ENCODE results near the gene TPRX2.
"Not testable (repeated sequence)": the region's sequence is repeated elsewhere in the genome, so short reads cannot be mapped to it uniquely, and the experiment has no call there.

The TPRX2 gene

DNA sequence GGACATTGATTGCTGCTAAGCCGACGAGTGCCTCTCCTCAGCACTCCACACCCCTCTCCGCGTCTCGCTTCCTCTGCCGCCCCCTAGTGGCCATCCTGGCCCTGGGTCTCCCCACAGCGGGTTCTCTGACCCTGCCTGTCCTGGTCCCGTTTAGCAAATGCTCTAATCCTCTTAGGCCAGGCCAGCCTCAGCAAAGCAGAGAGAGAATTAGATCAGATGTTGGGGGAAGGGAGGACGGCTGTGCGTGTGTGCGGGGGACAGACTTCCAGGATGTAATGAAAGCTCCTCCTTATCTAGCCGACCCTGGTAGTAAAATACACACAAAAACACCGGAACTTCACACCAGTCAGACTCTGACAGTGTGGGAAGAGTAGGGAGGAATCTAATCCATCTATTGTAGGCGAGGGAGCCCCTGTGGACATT lies 4.5 kb downstream of the TPRX2 start:
- DNase-seq, result peak; percentile 88

DNA sequence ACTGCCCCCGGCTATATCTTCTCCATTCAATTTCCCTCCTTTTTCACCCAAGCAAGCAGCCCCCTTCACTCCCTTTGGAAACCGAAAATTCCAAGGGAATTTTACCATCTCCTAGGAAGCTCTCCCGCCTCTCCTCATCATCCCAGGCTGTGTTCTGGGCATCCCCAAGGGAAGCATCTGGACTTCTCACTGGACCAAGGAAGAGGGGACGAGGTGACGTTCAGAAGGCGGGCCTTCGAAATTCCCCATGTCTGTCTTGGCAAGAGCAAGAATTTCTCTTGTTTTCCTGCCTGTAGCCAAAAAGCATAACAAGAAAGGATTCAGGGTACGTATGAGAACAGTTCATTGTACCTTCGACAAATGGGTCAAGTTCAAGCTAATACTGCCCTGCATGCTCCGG lies 6.1 kb downstream of the TPRX2 start:
- no peak for DNase-seq

DNA sequence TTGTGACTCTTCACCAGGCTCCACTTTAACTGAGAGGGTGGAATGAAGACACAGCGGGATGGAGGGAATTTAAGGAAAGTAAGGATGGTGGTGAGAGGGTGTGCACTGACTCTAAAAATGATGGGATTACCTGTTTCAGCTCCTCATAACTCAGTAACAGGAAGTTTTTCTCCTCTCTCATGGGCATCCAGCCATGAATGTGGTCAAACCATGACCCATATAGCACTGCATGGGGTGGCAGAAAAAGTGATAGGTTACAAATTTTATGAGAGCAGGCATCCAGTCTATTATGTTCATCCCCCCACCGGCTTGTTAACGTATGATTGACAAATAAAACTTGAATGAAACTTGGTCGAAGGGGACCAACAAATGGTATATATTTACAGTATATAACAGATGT lies 19.9 kb downstream of the TPRX2 start:
- no peak for DNase-seq

DNA sequence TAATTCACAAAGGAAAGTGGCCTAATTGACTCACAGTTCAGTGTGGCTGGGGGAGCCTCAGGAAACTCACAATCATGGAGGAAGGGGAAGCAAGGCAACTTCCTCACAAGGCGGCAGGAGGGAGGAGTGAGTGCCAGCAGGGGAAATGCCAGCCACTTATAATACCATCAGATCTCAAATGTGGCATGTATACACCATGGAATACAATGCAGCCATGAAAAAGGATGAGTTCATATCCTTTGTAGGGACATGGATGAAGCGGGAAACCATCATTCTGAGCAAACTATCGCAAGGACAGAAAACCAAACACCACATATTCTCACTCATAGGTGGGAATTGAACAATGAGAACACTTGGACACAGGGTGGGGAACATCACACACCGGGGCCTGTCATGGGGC lies 20.4 kb downstream of the TPRX2 start:
- DNase-seq, result not testable (repeated sequence)

DNA sequence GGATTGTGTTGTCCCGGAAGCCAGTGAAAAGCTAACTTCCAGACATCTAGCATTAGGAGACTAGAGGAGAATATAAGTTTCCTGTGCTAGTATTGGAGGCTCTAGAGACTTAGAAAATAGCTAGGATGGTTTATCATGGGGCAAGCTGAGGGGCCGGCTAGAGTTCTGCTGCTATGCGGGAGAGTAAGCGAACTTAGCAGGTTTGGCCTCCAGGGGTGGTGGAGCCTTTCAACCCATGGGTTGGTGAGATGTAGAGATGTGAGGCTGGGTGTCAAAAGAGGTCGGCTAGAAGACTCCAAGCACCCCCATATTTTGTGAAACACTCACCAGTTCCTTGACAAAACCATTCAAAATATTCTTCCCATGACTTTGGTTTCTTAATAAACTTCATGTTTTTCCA lies 22.7 kb downstream of the TPRX2 start:
- DNase-seq, result no peak

DNA sequence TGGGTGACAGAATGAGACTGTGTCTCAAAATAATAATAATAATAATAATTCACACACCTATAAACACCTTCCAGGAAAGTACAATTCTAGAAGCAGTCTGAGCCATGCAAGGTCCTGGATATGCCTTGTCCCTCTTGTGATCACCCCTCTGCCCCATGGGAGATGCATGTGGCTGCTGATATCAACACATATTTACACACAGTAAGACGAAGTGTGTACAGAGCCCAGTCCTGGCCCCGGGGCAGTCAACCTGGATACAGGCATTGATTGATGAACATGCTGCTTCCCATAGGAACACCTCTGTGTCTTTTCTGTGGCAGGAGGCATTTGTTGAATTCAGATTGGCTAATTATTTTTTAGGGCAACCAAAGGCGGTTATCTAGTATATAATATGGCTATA lies 23.9 kb downstream of the TPRX2 start:
- no peak for DNase-seq

DNA sequence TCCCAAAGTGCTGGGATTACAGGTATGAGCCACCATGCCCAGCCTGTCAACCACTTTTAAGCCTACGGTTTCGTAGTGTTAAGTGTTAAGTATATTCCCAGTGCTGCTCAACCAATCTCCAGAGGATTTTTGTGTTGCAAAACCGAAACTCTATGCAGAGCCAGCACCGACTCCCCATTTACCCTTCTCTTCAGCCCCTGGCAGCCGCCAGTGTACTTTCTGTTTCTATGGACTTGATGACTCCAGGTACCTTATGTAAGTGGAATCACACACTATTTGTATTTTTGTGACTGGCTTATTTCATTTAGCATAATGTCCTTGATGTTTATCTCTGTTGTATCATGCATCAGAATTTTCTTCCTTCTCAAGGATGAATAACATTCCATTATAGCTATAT lies 26.0 kb downstream of the TPRX2 start:
- no peak for DNase-seq

DNA sequence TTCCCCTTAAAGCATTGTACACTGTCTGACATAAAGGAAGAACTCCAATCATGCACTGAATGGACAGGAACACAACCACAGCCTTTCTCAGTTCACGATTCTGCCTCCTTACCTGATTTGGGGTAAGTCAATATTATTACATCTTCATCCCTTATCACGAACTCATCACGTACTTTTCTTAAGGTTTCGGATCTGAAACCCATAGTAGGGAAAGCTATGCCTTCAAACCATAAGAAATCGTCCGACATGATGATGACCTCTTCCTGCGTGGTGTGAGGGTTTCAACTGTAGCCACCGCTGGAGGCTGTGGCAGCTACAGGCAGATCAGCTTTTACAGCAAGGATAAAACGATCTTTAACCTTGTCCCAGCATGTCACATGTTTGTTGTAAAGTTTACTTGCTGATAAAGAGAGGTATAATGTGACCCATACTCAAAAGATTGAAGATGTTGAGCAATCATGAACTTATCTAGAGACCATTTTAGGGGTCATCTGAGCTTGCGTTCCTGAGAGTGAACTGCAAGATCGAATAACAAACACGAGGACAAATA lies 27.1 kb downstream of the TPRX2 start, which contains the start of gene SULT2A1:
Gene SULT2A1 (minus strand): TSS at position 306 of the 550 bp plus-strand sequence. CDS start 58 bp downstream, at position 248.
- DNase-seq, result no peak

DNA sequence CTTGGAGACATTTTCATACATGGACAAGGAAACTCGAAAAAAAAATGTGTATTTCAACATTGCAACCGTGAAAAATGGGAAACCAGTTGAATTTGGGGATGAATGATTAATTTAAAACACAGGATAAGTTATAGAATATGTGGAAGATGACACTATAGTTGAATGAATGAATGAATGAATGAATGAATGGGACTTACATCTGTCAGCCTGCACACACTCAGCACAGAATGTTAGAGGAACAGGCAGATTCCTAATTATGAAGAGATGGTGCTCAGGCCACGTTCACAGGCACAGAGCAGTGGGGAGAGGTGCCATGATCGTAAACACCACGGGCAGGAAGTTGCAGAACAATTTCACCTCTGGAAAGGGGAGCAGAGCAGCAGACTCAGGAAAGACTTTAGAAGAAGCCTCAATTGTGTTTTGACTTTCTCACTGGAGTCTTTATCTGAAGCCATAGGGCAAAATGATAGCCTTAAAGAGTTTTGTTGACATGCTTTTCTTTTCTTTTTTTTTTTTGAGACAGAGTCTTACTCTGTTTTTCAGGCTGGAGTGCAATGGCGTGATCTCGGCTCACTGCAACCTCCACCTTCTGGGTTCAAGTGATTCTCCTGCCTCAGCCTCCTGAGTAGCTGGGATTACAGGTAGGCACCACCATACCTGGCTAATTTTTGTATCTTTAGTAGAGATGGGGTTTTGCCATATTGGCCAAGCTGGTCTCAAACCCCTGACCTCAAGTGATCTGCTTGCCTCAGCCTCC lies 32.0 kb downstream of the TPRX2 start:
- DNase-seq, result no peak

DNA sequence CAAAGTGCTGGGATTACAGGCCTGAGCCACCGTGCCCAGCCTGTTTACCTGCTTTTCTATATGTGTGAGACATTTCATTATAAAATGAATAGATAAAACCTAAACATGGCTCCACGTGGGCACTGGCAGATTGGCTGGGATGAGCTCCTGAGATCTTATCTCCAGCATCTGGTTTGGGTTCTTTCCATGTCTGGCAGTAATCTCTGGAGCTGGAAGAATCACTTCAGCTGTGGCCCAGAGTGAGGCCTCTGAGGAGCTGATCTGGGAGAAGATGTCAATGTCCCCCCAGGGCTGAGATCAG lies 32.5 kb downstream of the TPRX2 start:
- DNase-seq, result no peak

DNA sequence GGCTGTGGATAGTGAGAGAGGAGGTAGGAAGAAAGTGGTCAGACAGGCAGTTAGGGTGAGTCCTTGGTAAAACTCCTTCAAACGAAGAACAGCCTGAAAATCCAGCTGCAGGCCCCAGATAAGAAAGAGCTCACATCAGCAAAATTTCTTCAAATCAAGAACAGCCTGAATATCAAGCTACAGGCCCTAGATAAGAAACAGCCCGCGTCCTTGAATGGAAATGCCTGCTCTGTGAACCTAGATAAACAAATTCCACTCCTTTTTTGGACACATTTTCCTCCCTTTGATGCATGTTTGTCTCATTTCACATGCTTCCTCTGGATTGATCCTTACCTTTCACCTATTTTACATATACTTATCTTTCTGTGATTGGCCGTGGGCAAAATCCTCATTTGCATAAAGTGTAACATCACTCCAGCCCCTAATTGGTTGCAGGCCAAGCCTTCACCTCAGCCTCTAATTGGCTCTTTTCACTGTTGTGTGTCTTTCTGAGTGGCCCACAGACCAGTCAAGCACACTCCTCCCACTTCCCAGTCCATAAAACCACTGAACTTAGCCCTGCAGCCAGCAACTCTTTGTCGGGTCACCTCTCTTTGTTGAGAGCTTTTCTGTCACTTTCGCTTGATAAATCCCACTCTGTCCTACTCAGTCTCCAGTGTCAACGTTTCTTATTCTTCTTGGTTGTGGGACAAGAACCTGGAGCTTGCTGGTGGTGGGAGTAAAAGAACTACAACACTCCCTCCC lies 33.1 kb downstream of the TPRX2 start:
- no peak for DNase-seq

DNA sequence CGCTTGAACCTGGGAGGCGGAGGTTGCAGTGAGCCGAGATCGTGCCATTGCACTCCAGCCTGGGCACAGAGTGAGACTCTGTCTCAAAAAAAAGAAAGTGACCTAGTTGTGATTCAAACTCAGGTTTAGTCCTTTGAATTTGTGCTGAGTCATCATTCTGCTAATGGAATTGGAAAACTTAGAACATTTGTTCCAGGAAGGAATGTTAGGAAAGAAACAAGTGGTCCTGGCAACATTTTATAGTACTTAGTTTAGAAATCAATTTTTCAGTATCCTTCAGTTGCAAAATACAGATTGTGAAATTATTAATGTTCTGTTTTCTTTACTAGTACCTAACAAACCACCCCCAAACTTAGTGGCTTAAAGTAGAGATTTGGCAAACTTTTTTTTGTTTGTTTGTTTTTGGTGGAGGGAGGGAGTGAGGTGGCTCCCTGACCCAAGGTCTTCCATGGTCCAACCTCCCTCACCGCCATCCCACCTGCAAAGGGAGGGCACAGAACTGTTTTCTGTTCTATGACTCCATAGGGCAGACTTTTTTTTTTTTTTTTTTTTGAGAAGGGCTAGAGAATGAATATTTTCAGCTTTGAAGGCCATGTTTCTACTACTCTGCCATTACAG lies 36.2 kb downstream of the TPRX2 start:
- DNase-seq, result no peak

DNA sequence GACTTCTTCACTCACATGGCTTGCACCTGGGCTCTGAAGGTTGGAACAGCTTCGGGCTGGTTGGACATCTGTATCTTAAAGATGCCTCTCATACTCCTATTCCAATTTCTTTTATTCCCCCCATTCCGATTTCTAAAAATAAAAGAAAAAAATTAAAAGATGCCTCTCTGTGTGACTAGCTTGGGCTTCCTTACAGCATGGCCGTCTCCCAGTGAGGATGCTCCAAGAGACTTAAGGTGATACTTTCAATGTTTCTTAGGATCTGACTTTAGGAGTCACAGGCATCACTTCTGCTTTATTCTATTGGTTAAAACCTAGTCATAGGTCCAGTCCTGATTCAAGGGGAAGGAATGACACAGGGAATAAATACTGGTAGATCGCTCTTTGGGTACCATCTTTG lies 37.0 kb downstream of the TPRX2 start:
- DNase-seq, result no peak

DNA sequence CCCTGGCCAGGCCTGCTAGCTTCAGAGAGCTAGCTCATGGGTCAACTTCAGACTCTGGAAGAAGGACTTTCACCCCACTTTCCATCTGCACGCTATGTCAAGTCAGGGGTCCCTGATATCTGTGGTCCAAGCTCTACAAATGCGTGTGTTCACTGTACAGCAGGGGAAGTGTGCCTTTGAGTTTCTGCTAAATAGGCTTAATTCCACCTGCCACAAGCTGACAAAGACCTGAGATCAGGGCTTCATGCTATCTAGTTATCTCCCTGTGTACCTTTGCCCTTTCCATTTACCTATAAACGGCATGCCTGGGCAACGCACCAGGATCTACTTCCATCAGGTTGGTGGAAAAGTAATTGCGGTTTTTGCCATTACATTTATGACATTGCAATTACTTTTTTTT lies 37.7 kb downstream of the TPRX2 start:
- no peak for DNase-seq

DNA sequence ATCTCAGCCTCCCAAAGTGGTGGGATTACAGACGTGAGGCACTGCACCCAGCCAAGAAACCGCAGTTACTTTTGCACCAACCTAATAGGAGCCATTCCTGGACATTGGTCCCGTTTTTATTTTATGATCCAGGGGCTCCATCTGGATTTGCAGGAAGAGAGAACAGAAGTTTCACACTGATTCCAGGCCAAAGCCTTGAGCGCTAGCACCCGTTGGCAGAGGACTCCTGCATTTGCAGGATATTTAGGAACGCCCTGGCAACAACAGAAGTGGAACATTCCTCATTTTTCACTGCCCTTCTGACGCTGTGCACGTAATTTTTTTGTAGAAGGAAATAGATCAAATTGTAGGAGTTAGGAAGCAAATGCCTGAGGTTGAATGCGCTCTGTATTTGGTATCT lies 38.8 kb downstream of the TPRX2 start:
- no peak for DNase-seq

DNA sequence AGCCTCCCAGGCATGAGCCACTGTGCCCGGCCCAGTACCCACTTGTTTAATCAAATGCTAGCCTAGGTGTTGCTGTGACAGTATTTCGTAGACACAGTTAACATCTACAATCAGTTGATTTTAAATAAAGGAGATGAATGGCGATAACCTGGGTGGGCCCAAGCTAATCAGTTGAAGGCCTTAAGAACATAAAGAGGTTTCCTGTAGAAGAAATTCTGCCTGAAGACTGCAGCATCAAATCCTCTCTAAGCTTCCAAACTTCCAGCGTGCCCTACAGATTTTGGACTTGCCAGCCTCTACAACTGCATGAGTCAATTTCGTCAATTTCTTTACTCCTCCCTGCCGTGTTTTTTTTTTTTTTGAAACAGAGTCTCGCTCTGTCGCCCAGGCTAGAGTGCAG lies 40.3 kb downstream of the TPRX2 start:
- no peak for DNase-seq

DNA sequence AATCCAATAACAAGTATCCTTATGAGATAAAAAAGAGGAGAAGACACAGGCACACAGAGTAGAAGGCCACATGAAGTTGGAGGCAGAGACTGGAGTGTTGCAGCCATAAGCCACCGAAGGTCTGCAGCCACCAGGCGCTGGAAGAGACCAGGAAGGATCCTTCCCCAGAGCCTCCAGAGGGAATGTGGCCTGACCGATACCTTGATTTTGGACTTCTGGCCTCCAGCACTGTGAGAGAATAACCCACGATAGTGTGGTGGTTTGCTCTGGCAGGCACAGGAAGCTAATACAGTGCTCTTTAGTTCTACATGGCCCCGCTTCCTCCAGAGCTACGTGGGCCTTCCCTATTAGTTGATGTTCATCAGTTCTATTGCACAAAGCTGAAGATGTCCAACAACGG lies 42.3 kb downstream of the TPRX2 start:
- DNase-seq, result no peak

DNA sequence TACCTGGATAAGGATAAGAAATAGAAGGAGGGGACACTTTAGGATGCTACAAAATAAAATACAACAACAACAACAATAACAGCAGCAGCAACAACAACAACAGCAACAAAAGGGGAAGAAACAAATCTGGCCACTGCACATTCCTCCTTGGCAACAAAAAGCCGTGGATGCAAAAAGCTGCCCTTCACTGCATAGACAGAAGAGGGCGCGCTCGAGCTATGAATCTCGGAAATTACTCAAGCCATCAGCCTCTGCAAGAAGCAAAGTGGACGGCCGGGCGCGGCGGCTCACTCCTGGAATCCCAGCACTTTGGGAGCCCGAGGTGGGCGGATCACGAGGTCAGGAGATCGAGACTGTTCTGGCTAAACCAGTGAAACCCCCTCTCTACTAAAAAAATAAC lies 50.3 kb downstream of the TPRX2 start:
- not testable (repeated sequence) for DNase-seq

DNA sequence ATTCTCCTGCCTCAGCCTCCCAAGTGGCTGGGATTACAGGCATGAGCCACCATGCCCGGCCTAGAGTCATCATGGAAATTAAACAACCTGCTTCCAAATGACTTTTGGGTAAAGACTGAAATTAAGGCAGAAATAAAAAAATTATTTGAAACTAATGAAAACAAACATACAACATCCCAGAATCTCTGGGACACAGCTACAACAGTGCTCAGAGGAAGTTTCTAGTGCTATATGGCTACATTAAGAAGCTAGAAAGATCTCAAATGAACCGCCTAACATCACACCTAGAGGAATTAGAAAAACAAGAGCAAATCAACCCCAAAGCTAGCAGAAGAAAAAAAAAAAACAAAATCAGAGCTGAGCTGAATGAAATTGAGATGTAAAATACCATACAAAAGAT lies 51.2 kb downstream of the TPRX2 start:
- DNase-seq, result not testable (repeated sequence)
